Right atrium auricular region (tissue), 2 donors: ENCODE measurements around the gene PRR13. TPM values are rescaled to one million over a fixed set of nuclear protein-coding genes. Genes with fewer than 3 reads are reported as not detected.
"Not testable (repeated sequence)": the region's sequence is repeated elsewhere in the genome, so short reads cannot be mapped to it uniquely, and the experiment has no call there.

Source experiments
- DNase-seq: peaks from one replicate; pipeline ENCODE4 v3.0.0-alpha.2; 2019; ENCODE audit warnings: low spot score
- H3K27ac ChIP-seq, 2 donors: fragments of 200-600 bp; sonication (generic); 1 replicate in 1 of 2; 2 replicates in 1 of 2; pipeline ENCODE4 v1.5.1; 2016 to 2019
- H3K27me3 ChIP-seq, 2 donors: fragments of 200-600 bp; sonication (generic); one replicate each; pipeline versions ENCODE4 v1.5.1 to v1.6.0; 2017 to 2019
- H3K36me3 ChIP-seq: fragments of 200-600 bp; sonication (generic); one replicate; pipeline ENCODE4 v1.5.1; 2016
- H3K4me1 ChIP-seq, 2 donors: fragments of 200-600 bp; sonication (generic); one replicate each; pipeline versions ENCODE4 v1.5.1 to v1.6.0; 2017 to 2019
- H3K4me3 ChIP-seq, 2 donors: fragments of 200-600 bp; sonication (generic); 1 replicate in 1 of 2; 2 replicates in 1 of 2; pipeline ENCODE4 v1.5.1; 2017 to 2019; ENCODE audit warnings: mild to moderate bottlenecking in 1 of 2, moderate library complexity in 1 of 2
- H3K9me3 ChIP-seq, 2 donors: fragments of 200-600 bp; sonication (generic); one replicate each; pipeline ENCODE4 v1.5.1; 2019
- CTCF ChIP-seq, 2 donors: fragments of 200-600 bp; sonication (generic); IDR thresholded peaks; one replicate each; pipeline ENCODE4 v1.5.1; 2019; ENCODE audit warnings: antibody characterized with exemption in 2 of 2
- total RNA-seq, 2 donors: library from RNA; depleted of rRNA; stranded (reverse); fragments of >200 nt; gene quantifications; one replicate each; pipeline ENCODE4 v1.1.0, GENCODE V29; 2016

PRR13 gene
- total RNA-seq, 2 donors from 2014 or later = 38.8 to 60.6 TPM

GRCh38 chr12:53431187-53431586, 10.3 kb upstream of the PRR13 start:
- H3K36me3 ChIP-seq = no peaks in the 10 kb centered on the region
- H3K9me3 ChIP-seq = no peaks in the 10 kb centered on the region
- no peak for TF ChIP-seq CTCF (IDR thresholded peaks at IDR 0.05)
- DNase-seq = no peak
- H3K27me3 ChIP-seq = no peaks in the 10 kb centered on the region
- H3K4me1 ChIP-seq = no peaks in the 10 kb centered on the region
- H3K27ac ChIP-seq = no peak overlapping the region
- H3K4me3 ChIP-seq = no peak overlapping the region

- not testable (repeated sequence) for H3K36me3 ChIP-seq, H3K27ac ChIP-seq, H3K4me3 ChIP-seq, H3K4me1 ChIP-seq, DNase-seq, H3K9me3 ChIP-seq, H3K27me3 ChIP-seq
Observed at GRCh38 chr12:53435326-53435725, 6.2 kb upstream of the PRR13 start.

GRCh38 chr12:53439582-53439981, 2.0 kb upstream of the PRR13 start:
- not testable (repeated sequence) for H3K36me3 ChIP-seq, H3K27ac ChIP-seq, H3K4me3 ChIP-seq, DNase-seq, H3K27me3 ChIP-seq, H3K9me3 ChIP-seq
- H3K4me1 ChIP-seq = peaks cover 0 to 21% of the 10 kb centered on the region in 2 donors

- no peak for DNase-seq
- Histone ChIP-seq H3K9me3 (no peaks in the 10 kb centered on the region), H3K27me3 (no peaks in the 10 kb centered on the region), H3K36me3 (peaks cover 16% of the 10 kb centered on the region), H3K4me1 (peaks cover 0 to 21% of the 10 kb centered on the region in 2 donors), H3K4me3 (no peak overlapping the region), H3K27ac (no peak overlapping the region)
- no peak for TF ChIP-seq CTCF (IDR thresholded peaks at IDR 0.05)
Observed at GRCh38 chr12:53443955-53444354, 2.4 kb downstream of the PRR13 start.

- H3K4me1 ChIP-seq = peaks cover 0 to 21% of the 10 kb centered on the region in 2 donors
- H3K27me3 ChIP-seq, H3K27ac ChIP-seq, DNase-seq, H3K4me3 ChIP-seq, H3K9me3 ChIP-seq: not testable (repeated sequence)
- peaks cover 16% of the 10 kb centered on the region for H3K36me3 ChIP-seq
Observed at GRCh38 chr12:53444593-53445325, 3.2 kb downstream of the PRR13 start.

- H3K9me3 ChIP-seq = no peaks in the 10 kb centered on the region
- no peaks in the 10 kb centered on the region for H3K27me3 ChIP-seq
- TF ChIP-seq CTCF (IDR thresholded peaks at IDR 0.05) = no peak
- H3K27ac ChIP-seq = no peak overlapping the region
- DNase-seq = no peak
- peaks cover 20% of the 10 kb centered on the region for H3K36me3 ChIP-seq
- no peak overlapping the region for H3K4me3 ChIP-seq
- H3K4me1 ChIP-seq = peaks cover 0 to 27% of the 10 kb centered on the region in 2 donors
Observed at GRCh38 chr12:53450936-53451335, 9.4 kb downstream of the PRR13 start.

GRCh38 chr12:53451661-53452158, 10.2 kb downstream of the PRR13 start, which contains the start of gene PCBP2:
Gene PCBP2, plus strand, starts transcription at chr12:53452102. Its CDS starts 2,699 bp downstream, at chr12:53454801.
- Histone ChIP-seq H3K9me3 (no peaks in the 10 kb centered on the region), H3K4me3 (peak within 1 kb of the TSS; percentile 78 to 84), H3K4me1 (peaks cover 0 to 34% of the 10 kb centered on the region in 2 donors), H3K27me3 (no peaks in the 10 kb centered on the region), H3K36me3 (peaks cover 27% of the 10 kb centered on the region), H3K27ac (peak within 1 kb of the TSS; percentile 97 to 98)
- DNase-seq = peak; percentile 98
- peak; percentile 83 to 90 for TF ChIP-seq CTCF (IDR thresholded peaks at IDR 0.05)
